Smooth muscle cell (in vitro differentiated cells): ENCODE data around the gene GALNS. TPM values are rescaled to one million over a fixed set of nuclear protein-coding genes. Genes with fewer than 3 reads are reported as not detected.
"Not testable (repeated sequence)": the region's sequence is repeated elsewhere in the genome, so short reads cannot be mapped to it uniquely, and the experiment has no call there.

Experiments used
- DNase-seq: peaks from one replicate; lab custom pipeline; 2025; ENCODE audit not compliant: unreplicated experiment; lab: John Stamatoyannopoulos, UW
- H2AFZ ChIP-seq: fragments of 200-600 bp; sonication (generic); 2 replicates; pipeline ENCODE4 v1.6.0; 2016; ENCODE audit warnings: antibody characterized with exemption, low read depth, mild to moderate bottlenecking
- H3F3A ChIP-seq: fragments of 200-600 bp; sonication (generic); 2 replicates; pipeline ENCODE4 v1.6.0; 2017; ENCODE audit warnings: antibody characterized with exemption, low read depth
- H3K27ac ChIP-seq: fragments of 200-600 bp; sonication (generic); 2 replicates; pipeline ENCODE4 v1.5.1; 2016; ENCODE audit warnings: low read depth, mild to moderate bottlenecking
- H3K27me3 ChIP-seq: fragments of 200-600 bp; sonication (generic); 2 replicates; pipeline ENCODE4 v1.6.1; 2016; ENCODE audit warnings: low read depth, mild to moderate bottlenecking
- H3K36me3 ChIP-seq: fragments of 200-600 bp; sonication (generic); 2 replicates; pipeline ENCODE4 v1.5.1; 2016; ENCODE audit warnings: low read depth
- H3K4me1 ChIP-seq: fragments of 200-600 bp; sonication (generic); 2 replicates; pipeline ENCODE4 v1.5.1; 2016; ENCODE audit warnings: low read depth
- H3K4me2 ChIP-seq: fragments of 200-600 bp; sonication (generic); 2 replicates; pipeline ENCODE4 v1.6.0; 2016; ENCODE audit warnings: mild to moderate bottlenecking
- H3K4me3 ChIP-seq: fragments of 200-600 bp; sonication (generic); 2 replicates; pipeline ENCODE4 v1.5.1; 2016; ENCODE audit warnings: mild to moderate bottlenecking
- H3K79me2 ChIP-seq: fragments of 200-600 bp; sonication (generic); 2 replicates; pipeline ENCODE4 v1.6.0; 2016; ENCODE audit warnings: low read depth, mild to moderate bottlenecking
- H3K9ac ChIP-seq: fragments of 200-600 bp; sonication (generic); 2 replicates; pipeline ENCODE4 v1.6.0; 2016; ENCODE audit warnings: low read depth
- H3K9me3 ChIP-seq: fragments of 200-600 bp; sonication (generic); replicated peaks from 2 replicates; pipeline ENCODE4 v1.5.1; 2016; ENCODE audit warnings: low read depth
- H4K20me1 ChIP-seq: fragments of 200-600 bp; sonication (generic); 2 replicates; pipeline ENCODE4 v1.6.0; 2016; ENCODE audit warnings: low read depth
- WGBS: methylation state at CpG from one replicate; pipeline ENCODE4 v1.1.7; 2016; ENCODE audit warnings: low lambda C conversion rate; 5-methylcytosine and 5-hydroxymethylcytosine counted together
- polyA plus RNA-seq: library from polyadenylated mRNA; unstranded; fragments of >200 nt; fragmentation: Nextera tagmentation; extraction: Ambion mirVana; gene quantifications from 2 replicates; pipeline ENCODE4 v1.2.1, GENCODE V29; 2016
- total RNA-seq: library from RNA; depleted of rRNA; stranded (reverse); fragments of >200 nt; gene quantifications from 2 replicates; pipeline ENCODE4 v1.2.3, GENCODE V29; 2014
- TF ChIP-seq, protein P1 (sequence below): fragments of 200-600 bp; sonication (generic); IDR thresholded peaks from 2 replicates; pipeline ENCODE4 v1.5.1; 2017; ENCODE audit warnings: borderline replicate concordance, mild to moderate bottlenecking, antibody characterized with exemption; ENCODE audit not compliant: insufficient read depth, poor library complexity, severe bottlenecking

GALNS gene
- total and polyA plus RNA-seq, 2 experiments from 2014 or later: 20.8 to 21.3 TPM

DNA sequence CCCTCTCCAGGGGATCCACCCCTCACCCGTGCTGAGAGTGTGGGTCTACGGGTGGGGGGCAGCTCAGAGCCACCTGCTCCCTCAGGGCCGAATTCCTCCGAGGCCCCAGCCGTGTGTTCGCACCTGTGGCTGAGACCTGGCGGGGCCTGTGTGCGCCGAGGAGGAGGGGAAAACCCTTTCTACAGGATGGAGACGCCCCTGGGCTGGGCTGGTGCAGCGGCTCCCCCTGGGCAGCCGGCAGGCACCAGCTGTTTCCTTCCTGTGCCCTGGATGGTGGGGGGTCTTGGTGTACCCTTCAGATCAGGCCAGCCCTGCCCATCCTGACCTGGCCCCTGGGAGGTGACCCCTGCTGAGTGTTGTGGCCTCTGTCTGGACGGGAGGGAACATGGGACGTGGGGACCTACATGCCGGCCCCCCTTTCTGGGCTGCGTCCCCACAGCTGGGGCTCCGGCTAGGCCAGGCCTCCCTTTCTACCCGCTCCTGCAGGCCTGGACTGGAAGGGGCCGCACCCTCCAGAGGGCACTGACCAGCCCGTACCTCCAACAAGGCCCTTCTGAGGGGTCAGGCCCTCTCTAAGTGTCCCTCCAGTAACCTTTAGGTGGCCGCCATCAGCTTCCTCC lies 38.0 kb upstream of the GALNS start:
- H2AFZ ChIP-seq: no peak overlapping the region
- no peaks in the 10 kb centered on the region for H3F3A ChIP-seq
- H3K36me3 ChIP-seq: no peaks in the 10 kb centered on the region
- DNase-seq: no peak
- H4K20me1 ChIP-seq: no peaks in the 10 kb centered on the region
- 91% methylated on average over 21 of the region's 21 CpGs for WGBS
- no peaks in the 10 kb centered on the region for H3K27me3 ChIP-seq
- no peaks in the 10 kb centered on the region for H3K4me1 ChIP-seq
- H3K79me2 ChIP-seq: no peaks in the 10 kb centered on the region
- H3K27ac ChIP-seq: no peak overlapping the region
- H3K4me3 ChIP-seq: no peak overlapping the region
- no peaks in the 10 kb centered on the region for H3K9me3 ChIP-seq
- TF ChIP-seq, protein P1, sequence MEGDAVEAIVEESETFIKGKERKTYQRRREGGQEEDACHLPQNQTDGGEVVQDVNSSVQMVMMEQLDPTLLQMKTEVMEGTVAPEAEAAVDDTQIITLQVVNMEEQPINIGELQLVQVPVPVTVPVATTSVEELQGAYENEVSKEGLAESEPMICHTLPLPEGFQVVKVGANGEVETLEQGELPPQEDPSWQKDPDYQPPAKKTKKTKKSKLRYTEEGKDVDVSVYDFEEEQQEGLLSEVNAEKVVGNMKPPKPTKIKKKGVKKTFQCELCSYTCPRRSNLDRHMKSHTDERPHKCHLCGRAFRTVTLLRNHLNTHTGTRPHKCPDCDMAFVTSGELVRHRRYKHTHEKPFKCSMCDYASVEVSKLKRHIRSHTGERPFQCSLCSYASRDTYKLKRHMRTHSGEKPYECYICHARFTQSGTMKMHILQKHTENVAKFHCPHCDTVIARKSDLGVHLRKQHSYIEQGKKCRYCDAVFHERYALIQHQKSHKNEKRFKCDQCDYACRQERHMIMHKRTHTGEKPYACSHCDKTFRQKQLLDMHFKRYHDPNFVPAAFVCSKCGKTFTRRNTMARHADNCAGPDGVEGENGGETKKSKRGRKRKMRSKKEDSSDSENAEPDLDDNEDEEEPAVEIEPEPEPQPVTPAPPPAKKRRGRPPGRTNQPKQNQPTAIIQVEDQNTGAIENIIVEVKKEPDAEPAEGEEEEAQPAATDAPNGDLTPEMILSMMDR: no peak
- no peak overlapping the region for H3K9ac ChIP-seq
- H3K4me2 ChIP-seq: no peak overlapping the region

DNA sequence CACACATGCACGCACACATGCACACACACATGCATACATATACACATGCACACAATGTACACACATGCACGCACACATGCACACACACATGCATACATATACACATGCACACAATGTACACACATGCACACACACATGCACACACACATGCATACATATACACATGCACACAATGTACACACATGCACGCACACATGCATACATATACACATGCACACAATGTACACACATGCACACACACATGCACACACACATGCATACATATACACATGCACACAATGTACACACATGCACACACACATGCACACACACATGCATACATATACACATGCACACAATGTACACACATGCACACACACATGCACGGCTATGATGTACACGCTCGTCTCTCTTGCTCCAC lies 37.5 kb upstream of the GALNS start:
- not testable (repeated sequence) for H3K27me3 ChIP-seq, H3K27ac ChIP-seq, H3K36me3 ChIP-seq, H2AFZ ChIP-seq, H3K9ac ChIP-seq, H4K20me1 ChIP-seq, DNase-seq, H3K4me2 ChIP-seq, H3K79me2 ChIP-seq, H3K4me1 ChIP-seq, H3K4me3 ChIP-seq, H3K9me3 ChIP-seq, H3F3A ChIP-seq
- WGBS: 96% methylated on average over 4 of the region's 6 CpGs

DNA sequence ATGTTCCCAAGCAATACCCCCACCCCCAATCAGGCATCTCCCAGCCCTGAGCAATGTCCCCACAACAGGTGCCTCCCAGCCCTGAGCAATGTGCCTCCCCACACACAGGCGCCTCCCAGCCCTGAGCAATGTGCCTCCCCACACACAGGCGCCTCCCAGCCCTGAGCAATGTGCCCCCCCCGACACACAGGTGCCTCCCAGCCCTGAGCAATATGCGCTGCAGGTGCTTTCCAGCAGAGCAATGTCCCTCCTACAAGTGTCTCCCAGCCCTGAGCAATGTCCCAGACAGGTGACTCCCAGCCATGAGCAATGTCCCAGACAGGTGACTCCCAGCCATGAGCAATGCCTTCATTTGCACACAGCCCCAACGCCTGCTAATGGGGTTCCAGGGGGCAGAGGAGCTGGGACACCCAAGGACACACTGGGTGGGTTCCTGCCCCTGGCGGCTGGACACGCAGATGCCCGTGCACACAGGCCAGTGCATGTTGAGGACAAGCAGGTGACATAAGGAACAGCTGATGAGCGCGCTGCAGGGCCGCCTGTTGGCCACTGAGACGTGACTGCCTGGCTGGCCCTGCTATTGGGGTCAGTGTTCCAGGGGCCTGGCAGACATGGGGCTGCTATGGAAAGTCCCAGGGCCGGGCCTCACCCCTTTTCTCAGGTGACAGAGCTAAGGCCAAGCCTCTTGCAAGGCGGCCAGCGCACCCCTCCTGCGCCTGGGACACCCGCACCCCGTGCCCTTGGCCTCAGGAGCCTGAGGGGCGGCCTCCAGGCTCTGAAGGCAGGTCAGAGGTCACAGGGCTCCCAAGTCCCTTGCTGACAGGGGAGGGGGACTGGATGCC lies 36.6 kb upstream of the GALNS start:
- H3K4me2 ChIP-seq: no peak overlapping the region
- H3K79me2 ChIP-seq: no peaks in the 10 kb centered on the region
- no peak overlapping the region for H3K4me3 ChIP-seq
- TF ChIP-seq, protein P1: no peak
- H3K4me1 ChIP-seq: no peaks in the 10 kb centered on the region
- no peaks in the 10 kb centered on the region for H3K36me3 ChIP-seq
- H3K9me3 ChIP-seq: no peaks in the 10 kb centered on the region
- 87% methylated on average over 19 of the region's 19 CpGs for WGBS
- no peaks in the 10 kb centered on the region for H3K27me3 ChIP-seq
- no peak overlapping the region for H3K27ac ChIP-seq
- H3F3A ChIP-seq: no peaks in the 10 kb centered on the region
- no peak overlapping the region for H3K9ac ChIP-seq
- no peak overlapping the region for H2AFZ ChIP-seq
- no peak for DNase-seq
- no peaks in the 10 kb centered on the region for H4K20me1 ChIP-seq

DNA sequence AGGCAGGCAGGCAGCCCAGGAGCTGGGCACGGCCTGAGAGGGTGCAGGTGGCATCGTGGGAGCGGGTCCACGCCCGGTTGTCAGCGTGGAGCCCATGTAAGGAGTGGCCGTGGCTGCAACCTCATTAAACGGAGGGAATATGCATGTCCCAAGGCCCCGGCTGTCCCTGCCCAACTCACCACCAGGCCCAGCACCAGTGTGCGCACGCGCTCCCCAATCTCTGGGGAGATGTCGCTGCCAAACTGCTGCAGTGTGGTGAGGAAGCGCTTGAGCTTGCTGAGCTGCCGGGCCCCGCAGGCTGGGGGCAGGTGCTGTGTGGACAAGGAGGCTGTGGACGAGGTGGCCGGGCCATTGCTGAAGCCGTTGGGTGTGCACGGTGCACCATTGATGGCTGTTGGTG lies 35.3 kb upstream of the GALNS start:
- Histone ChIP-seq H3K4me1 (no peaks in the 10 kb centered on the region), H2AFZ (no peak overlapping the region)
- 94% methylated on average over 20 of the region's 20 CpGs for whole genome bisulfite sequencing

More for the DNA sequence above, 35.3 kb upstream of the GALNS start:
- Histone ChIP-seq H3F3A (no peaks in the 10 kb centered on the region), H3K36me3 (no peaks in the 10 kb centered on the region), H3K9ac (no peak overlapping the region), H3K4me3 (no peak overlapping the region), H3K4me2 (no peak overlapping the region), H4K20me1 (no peaks in the 10 kb centered on the region), H3K27me3 (no peaks in the 10 kb centered on the region), H3K27ac (no peak overlapping the region), H3K9me3 (no peaks in the 10 kb centered on the region), H3K79me2 (no peaks in the 10 kb centered on the region)
- DNase-seq: no peak
- TF ChIP-seq, protein P1: no peak
